HK-2 (cell line): Measurements from ENCODE around the gene MAPK1IP1L.
A peak's percentile ranks its signal among the peaks of the same experiment; 100 is the strongest.

Experiments
- DNase-seq: peaks from one replicate; pipeline ENCODE4 v3.0.0-alpha.2; 2018; ENCODE audit not compliant: unreplicated experiment

MAPK1IP1L gene

DNA sequence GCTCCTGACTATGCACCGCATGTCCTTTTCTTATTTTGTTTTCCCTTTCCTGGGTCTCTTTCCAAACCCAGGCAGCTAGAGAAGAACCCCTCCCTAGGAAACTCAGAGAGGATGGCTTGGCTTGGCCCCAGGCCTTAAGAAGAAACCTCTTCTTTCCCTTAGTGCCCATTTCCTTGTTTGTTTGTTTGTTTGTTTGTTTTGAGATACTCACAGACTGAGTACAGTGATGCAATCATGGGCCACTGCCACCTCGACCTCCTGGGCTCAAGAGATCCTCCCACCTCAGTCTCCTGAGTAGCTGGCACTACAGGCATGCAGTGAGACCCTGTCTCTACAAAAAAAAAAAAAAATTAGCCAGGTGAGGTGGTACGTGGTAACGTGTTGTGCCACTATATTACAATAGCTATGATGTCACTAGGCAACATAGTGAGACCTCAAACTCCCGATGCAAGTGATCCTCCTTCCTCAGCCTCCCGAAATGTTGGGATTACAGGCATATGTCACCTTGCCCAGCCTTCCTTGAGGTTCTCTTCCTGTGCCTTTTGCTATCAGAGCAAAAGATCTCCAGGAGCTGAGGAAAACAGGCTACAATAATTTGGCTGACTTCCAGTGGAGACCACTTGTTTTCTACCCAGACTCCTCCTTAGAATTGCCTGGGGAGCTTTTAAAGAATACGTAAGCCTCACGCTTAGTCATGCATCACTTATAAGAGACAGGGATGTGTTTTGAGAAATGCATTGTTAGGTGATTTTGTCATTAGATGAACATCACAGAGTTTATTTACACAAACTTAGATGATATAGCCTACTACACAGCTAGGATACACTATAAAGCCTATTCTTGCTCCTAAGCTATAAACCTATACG, 43.1 kb downstream of the MAPK1IP1L start:
- no peak for DNase-seq

DNA sequence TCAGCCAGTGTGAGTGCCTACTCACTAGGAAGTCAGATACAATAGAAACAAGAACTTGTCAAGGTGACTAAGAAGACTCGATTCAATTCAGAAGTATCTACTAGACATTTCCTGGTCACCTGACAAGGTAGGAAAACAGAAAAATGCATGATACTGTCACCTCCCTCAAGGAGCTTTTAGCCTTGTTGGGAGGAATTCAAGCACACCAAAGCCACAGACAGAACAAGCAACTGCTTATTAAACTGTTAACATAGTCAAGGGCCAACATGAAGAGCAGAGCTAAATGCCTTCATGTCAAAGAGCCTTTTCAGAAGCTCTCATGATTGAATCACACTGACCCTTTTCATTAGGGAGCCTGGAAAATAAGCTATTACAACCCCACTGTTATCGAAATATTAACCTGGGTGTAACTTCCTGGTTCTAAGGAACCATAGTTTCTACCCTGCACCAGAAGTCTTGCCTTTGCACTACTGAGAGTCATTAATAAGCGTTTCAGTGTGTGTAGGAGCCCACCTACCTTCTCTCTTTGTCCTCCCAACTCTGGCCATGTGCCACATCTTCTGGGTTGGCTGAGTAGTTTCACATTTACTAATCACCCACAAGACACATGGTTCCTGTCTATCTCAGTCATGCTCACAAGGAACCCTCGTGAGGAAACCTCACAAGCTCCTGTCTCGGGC, 46.6 kb downstream of the MAPK1IP1L start:
- no peak for DNase-seq

DNA sequence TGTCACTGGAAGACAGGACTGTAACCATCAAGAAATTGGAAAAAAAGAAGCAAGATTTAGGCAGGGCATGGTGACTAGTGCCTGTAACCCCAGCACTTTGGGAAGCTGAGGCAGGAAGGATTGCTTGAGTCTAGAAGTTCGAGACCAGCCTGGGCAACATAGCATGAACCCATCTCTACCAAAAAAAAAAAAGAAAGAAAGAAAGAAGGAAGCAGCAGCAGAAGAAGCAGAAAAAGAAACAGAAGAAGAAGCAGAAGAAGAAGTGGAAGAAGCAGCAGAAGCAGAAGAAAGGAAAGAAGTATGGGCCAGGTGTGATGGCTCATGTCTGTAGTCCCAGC, 47.1 kb downstream of the MAPK1IP1L start:
- DNase-seq = no peak

DNA sequence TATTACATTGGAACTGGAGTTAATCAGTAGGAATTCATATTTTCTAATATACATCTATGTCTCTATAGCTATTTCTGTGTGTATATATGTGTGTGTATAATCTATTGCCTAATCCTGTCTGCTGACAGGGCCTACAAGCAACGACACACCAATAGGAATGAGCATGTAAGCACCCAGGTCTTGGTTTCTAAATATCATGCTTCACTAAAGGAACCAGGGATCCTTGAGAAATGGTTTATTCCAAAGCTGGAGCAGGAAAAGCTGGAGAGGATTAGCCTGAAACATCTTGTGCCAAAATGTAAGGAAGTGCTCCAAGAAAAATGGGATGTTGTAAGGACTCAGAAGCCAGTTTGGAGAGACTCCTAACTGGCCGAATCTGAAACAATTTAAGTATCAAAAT, 48.3 kb downstream of the MAPK1IP1L start:
- DNase-seq = no peak

DNA sequence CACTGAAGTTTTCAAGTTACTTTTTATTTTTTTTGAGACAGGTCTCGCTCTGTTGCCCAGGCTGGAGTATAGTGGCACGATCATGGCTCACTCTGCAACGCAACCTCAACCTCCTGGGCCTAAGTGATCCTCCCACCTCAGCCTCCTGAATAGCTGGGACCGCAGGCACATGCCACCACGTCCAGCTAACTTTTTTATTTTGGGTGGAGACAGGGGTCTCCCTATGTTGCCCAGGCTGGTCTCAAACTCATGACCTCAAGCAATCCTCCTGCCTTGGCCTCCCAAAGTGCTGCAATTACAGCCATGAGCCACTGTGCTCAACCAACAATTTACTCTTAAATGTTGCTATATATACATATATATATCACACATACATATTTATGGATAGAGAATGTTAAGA, 50.3 kb downstream of the MAPK1IP1L start:
- DNase-seq = no peak

DNA sequence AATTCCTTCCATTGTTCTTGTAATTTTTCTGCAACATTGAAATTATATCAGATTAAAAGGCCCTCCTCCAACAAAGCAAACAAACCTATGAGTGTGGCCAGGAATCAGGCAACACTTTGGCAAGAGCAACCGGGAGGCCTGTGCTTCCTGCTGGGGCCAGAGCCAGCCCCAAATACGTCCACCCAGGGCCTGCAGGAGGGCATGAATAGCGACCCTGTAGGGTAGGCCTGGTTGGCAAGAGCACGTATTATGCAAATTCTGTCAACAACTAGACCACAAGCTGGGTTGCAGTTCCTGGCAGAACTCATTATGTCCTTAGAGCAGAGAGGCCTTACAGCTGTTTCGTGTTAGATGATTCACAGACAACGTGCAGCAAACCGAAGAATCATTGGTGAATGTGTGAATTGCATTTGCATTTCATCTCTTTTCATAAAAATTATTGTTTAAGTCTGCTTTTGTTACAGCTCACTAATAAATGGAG, 50.7 kb downstream of the MAPK1IP1L start:
- peak; percentile 31 for DNase-seq

DNA sequence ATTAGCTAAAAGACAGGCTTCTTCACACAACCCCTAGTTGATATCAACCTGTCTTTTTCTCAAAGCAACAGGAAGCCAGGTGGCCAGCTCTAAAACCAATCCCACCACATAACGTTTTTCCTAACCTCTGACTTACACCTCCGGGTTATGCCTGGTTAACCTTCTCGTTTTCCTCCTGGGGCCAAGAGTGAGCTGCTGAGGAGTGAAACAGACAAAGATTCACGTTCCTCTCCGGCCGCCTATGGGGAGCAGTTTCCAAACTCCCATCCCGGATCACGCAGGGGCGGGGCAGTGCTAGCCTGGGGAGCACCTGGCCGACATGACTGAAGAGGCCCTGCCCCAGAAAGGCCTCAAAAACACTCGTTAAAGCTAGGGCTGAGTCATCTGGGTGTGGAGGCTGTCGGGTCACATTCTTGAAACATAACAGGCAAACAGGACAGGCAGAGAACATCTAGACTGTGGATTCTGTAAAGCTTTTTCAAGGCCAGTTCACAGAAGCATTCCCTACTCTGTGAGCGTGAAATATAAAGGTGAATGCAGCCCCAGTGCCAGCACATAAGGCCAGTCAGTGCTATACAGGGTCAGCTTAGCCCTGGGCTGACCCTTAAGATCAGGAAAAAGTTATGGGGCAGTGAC, 51.7 kb downstream of the MAPK1IP1L start:
- peak; percentile 82 for DNase-seq

DNA sequence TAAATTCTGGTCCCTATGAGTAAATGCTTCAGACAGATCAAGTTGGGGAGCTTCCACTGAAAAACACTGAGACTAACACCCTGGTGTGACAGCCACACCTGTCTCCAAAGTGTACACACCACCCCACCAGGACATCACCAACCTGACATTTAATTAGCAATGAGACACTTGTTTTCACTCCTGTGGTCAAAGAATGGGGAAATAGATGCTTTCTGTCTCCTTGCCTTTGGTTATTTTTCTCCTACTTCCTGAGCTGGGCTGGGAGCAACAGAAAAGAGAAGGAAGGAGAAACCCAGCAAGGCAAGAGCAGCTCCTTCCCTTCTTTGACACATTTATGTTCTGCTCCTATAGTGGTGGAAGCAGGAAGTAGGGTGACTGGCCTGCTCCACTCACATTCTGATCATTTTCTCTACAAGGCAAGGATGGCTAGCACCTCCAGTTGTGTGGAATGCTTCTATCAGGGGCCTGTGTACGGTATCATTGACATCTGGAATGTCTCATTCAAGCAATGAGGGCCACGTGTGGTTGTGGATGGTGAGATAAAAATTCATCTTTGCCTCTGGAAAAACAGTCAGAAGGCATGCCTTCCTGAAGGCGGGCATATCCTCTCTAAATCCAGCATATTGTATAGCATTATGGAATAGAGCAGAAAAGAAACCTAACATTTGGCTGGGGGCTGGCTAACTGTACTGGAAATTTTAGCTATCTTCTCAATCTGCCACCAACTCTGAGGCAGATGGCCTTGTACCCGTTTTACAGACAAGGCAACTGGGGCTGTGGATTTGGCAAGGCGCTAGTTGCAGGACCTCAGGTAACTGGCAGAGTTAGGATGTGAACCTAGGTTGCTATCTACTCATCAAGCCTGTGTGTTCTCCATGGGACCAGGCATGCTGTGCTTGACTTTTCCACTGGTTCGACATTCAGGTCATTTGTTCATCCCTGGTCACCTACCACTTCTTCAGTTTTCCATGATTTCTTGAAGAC, 52.8 kb downstream of the MAPK1IP1L start:
- no peak for DNase-seq

DNA sequence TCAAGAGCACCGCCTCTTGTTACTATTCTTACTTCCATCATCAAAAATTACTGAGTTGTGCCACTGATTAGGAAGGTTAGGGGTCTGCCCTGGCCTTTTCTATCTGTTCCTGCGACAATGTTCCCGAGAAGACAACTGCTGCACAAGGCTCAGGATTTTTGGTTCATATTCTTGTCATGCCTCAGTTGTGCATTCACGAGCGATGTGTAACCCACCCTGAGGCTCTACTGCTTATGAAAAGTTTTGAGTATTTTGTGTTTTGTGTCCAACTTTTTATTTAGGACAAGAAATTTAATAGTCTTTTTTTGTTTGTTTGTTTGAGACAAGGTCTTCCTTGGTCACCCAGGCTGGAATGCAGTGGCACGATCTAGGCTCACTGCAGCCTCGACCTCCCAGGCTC, 54.5 kb downstream of the MAPK1IP1L start:
- no peak for DNase-seq

DNA sequence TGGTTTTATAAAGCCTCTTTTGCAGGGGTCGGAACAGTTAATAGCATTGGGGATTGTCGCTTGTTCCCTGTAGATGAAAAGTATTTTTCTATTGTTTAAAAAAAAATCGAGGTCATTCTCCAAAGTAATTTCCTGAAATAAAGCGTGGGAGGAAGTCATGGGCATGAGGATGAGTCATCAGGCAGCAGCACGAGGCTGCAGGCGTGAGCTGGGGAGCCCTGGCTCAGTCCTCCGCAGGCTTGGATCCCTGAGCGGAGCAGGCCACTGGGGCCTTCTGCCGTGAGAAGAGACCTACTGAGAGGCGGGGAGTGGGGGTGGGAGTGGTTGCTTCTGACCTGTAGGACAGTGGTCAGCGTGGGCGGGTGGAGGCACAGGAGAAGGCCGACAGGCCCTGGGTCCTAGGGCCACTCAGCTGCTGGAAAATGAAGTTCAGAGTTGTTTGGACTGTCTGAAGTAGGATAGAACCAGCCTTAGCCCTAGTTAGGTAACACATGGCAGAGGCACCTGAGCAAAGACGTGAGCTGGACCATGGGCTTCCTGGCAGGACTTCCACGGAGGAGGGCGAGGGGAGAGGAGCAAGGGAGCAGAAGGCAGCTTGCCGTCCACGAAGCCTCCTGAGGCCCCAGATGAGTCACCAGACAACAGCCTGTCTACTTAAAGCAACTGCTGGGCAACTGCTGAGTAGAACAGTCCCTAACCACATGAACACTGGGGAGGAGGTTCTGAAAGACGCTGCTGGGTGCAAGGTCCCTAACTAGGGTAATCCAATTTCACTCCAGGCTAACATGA, 56.5 kb downstream of the MAPK1IP1L start:
- DNase-seq = peak; percentile 90

DNA sequence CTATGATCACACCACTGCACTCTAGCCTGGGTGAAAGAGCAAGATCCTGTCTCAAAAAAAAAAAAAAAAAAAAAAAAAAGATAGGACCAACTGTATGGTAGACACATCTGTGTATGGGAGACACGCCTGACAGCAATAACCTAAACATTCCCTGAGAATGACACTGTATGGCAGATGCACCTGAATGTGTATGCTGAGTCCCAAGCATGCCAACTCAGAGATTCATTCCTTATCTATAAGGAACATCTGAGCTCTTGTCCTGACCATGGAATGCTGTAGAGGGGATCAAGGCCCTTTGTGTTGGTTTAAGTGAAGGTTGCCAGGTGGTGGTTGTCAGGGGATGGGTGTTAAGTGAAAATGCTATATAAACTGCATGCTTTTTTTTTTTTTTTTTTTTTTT, 58.4 kb downstream of the MAPK1IP1L start:
- DNase-seq = no peak

DNA sequence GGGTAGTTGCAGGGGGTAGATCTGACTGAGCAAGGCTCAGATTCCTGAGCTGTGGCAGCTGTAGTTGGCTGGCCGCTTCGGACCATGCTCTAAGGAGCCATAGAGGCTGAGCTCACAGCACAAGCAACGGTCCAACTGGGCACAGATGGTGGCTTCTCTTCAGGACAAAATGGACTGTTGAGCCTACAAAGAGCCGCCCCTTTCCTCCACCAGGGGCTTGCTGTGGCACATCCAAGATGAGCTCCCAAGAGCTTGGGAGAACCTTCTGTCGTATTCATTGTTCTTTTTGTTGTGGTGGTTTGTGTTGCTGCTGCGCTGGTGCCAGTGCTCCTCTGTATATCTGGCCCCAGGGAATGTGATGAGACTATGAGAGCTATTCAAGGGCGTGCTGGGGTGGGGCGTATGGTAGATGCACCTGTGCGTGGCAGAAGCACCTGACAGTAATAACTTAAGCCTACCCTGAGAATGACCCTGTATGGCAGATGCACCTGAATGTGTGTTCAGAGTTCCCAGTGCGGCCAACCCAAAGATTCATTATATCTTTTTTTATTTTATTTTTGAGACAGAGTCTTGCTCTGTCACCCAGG, 59.8 kb downstream of the MAPK1IP1L start:
- DNase-seq = no peak

DNA sequence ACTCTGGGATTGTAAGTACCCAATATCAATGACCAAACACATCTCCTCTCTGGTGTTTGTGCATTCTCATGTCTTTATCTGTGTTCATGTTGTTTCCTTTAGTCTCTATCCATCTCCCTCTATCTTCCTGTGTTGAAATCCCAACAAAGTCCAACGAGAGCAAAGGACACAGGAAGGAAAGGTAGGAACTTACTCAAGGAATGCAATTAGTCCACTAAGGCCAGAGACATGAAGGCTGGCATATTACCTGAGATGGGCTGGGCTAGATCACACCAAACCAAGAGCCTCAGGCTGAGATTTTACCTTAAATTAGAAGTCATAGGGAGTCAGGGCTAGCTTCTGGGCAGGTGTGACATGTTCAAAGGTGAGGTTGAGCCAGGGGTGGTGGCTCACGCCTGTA, 63.3 kb downstream of the MAPK1IP1L start:
- no peak for DNase-seq

DNA sequence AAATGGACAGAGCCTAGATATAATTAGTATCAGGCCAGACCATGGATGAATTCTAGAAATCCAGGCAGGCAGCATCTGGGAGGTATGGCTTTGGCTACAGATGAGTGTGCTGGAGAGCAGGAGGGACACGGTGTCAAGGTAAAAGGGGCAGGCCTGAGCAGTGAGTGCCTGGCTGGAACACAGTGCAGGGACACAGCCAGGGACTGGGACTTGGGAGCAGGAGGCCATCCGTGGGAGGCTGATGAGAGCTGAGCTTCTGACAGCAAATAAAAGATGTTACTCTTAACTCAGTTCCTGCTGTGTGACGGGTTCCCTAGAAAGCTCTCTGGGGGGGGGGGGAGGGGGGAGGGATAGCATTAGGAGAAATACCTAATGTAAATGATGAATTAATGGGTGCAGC, 64.0 kb downstream of the MAPK1IP1L start:
- no peak for DNase-seq

DNA sequence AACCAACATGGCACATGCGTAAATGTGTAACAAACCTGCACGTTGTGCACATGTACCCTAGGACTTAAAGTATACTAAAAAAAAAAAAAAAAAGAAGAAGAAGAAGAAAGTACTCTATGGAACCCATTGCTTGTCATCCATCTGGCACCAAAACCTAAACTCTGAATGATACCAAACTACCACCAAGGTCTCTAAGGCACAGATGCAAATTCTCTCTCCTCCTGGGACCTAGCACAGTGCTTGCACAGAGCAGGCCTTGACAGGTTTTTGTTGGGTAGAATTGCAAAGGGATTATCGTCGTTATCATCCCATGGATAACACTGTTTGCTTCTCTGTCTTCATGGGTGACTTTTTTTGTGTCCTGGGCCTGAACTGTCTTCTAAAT, 64.4 kb downstream of the MAPK1IP1L start:
- DNase-seq = no peak

DNA sequence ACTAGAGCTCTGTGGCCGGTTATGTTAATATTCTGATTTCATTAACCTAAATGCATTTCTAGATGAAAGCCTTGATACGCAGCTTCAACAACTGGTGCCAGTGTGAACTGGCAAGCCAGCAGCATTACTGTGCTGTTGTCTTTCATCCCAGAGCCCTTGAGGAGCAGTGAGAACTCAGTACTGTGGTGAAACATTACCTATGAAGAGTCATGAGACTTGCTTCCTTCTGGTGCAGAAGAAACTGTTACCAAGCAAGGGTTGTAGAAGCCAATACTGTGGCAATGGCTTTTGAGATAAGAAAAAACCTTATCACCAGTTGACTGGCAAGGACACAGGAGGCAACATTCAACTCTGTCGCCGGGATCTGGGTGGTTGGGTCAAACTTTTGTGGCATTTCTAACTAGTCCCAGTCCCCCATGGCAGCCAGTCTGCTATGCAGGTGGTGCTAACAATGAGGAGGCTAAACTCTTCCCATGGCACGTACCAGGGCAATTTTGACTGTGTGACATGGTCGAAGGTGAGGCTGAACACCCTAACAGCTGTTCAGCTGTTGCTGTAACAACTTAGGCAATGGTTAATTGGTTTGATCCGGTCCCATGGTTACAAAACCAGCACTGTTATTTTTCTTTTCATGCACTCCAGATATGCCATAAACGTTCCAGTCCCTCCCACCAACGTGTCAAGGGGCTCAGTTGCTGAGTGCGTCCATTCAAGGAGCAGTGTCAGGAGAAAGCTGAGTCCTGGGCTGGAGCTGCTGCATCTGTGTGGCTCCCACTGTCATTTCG, 65.0 kb downstream of the MAPK1IP1L start:
- DNase-seq = no peak

DNA sequence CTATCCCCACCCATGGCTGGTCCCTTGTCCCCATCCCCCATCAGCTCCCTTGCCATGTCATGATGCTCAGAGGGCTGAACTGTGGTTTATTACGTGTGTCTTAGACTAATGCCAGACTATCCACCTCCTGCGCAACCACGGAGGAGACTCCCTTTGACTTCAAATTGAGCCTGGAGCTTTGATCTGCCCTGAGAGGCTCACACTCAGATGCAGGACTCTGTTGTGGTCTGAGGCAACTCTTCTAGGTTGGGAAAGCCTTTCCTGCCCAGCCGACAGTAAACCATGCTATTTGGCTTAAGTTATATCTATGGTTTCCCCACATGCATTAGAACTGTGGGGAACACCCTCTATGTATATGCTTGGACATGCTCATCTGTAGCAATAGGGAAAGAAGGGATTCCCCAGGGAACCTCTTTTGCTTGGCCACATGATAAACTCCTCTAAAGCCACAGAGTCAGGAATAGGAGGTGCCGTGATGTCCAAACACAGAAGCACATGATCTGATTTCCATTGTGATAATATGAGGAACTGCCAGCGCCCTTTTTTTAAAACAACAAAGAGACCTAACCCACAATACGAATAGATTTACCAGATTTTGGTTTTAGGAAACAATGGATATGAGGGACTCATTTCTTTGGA, 66.5 kb downstream of the MAPK1IP1L start:
- no peak for DNase-seq

DNA sequence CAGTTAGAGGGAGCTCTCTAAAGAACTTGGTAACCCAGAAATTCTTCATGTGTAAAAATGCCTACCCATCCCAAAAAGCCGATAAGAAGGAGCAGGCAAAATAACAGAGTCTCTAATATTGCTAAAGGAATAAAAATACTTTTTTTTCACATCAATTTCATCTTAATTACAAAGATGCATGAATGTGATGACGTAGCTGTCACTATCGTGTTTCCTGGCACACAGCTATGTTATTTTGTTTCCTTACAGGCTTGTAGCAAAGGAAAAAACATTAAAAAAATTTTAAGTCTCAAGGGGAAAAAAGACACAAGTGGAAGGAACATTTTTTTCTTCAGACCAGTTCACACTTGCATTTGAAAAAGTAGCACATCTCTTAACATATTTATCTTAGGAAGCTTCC, 67.3 kb downstream of the MAPK1IP1L start:
- no peak for DNase-seq
